T-helper 9 cell (primary cell): ENCODE measurements around the gene BLVRA.

ENCODE experiments used
- DNase-seq: peaks from one replicate; pipeline ENCODE4 v3.0.0-alpha.2; 2020

Gene BLVRA

GRCh38 chr7:43750016-43750887, 8.2 kb upstream of the BLVRA start:
- no peak for DNase-seq

GRCh38 chr7:43752411-43752810, 6.1 kb upstream of the BLVRA start:
- no peak for DNase-seq

- no peak for DNase-seq
Measured at GRCh38 chr7:43753271-43753810, 5.1 kb upstream of the BLVRA start.

GRCh38 chr7:43753843-43754242, 4.6 kb upstream of the BLVRA start:
- DNase-seq = no peak

GRCh38 chr7:43754596-43754995, 3.9 kb upstream of the BLVRA start:
- DNase-seq = no peak

- DNase-seq = no peak
Measured at GRCh38 chr7:43756368-43757072, 2.0 kb upstream of the BLVRA start.

GRCh38 chr7:43757073-43757720, 1.3 kb upstream of the BLVRA start:
- DNase-seq = no peak

GRCh38 chr7:43758822-43759683, 573 bp downstream of the BLVRA start:
- peak; percentile 34 for DNase-seq

GRCh38 chr7:43760861-43761260, 2.4 kb downstream of the BLVRA start:
- DNase-seq = no peak

GRCh38 chr7:43761382-43761781, 2.9 kb downstream of the BLVRA start:
- DNase-seq = no peak

- DNase-seq = no peak
Measured at GRCh38 chr7:43761938-43762692, 3.6 kb downstream of the BLVRA start.

GRCh38 chr7:43763183-43763582, 4.7 kb downstream of the BLVRA start:
- DNase-seq = no peak

- DNase-seq = no peak
Measured at GRCh38 chr7:43764039-43764761, 5.7 kb downstream of the BLVRA start.

- no peak for DNase-seq
Measured at GRCh38 chr7:43764807-43765491, 6.5 kb downstream of the BLVRA start.

- DNase-seq = no peak
Measured at GRCh38 chr7:43766564-43766963, 8.1 kb downstream of the BLVRA start.

GRCh38 chr7:43767311-43767710, 8.8 kb downstream of the BLVRA start:
- DNase-seq = no peak

GRCh38 chr7:43768201-43768886, 9.9 kb downstream of the BLVRA start:
- no peak for DNase-seq

- DNase-seq = no peak
Measured at GRCh38 chr7:43768887-43769272, 10.4 kb downstream of the BLVRA start.

- no peak for DNase-seq
Measured at GRCh38 chr7:43769281-43769680, 10.8 kb downstream of the BLVRA start.
